GM21381 (cell line): Measurements from ENCODE around the gene TTC28.
"Not testable (repeated sequence)": the region's sequence is repeated elsewhere in the genome, so short reads cannot be mapped to it uniquely, and the experiment has no call there.

Experiments used
- ATAC-seq: cut with Tn5 transposase; IDR thresholded peaks from one replicate; pipeline ENCODE4 v1.9.1; 2021; ENCODE audit warnings: mild to moderate bottlenecking, moderate library complexity; ENCODE audit not compliant: unreplicated experiment

Gene TTC28

GRCh38 chr22:28207281-28208030, 472.2 kb downstream of the TTC28 start:
- no peak for ATAC-seq

GRCh38 chr22:28205926-28206325, 473.7 kb downstream of the TTC28 start:
- ATAC-seq, result no peak

- ATAC-seq, result no peak
Observed at GRCh38 chr22:28204382-28204781, 475.3 kb downstream of the TTC28 start.

- ATAC-seq, result no peak
Observed at GRCh38 chr22:28203286-28203685, 476.4 kb downstream of the TTC28 start.

- no peak for ATAC-seq
Observed at GRCh38 chr22:28198692-28199091, 480.9 kb downstream of the TTC28 start.

- not testable (repeated sequence) for ATAC-seq
Observed at GRCh38 chr22:28191571-28191970, 488.1 kb downstream of the TTC28 start.

- no peak for ATAC-seq
Observed at GRCh38 chr22:28188178-28188879, 491.3 kb downstream of the TTC28 start.

GRCh38 chr22:28187612-28188011, 492.0 kb downstream of the TTC28 start:
- ATAC-seq, result no peak

GRCh38 chr22:28186641-28187040, 493.0 kb downstream of the TTC28 start:
- ATAC-seq, result no peak

- no peak for ATAC-seq
Observed at GRCh38 chr22:28185130-28185529, 494.5 kb downstream of the TTC28 start.

- no peak for ATAC-seq
Observed at GRCh38 chr22:28183078-28183860, 496.4 kb downstream of the TTC28 start.

- no peak for ATAC-seq
Observed at GRCh38 chr22:28180804-28181731, 498.6 kb downstream of the TTC28 start.

- ATAC-seq, result no peak
Observed at GRCh38 chr22:28179392-28179791, 500.2 kb downstream of the TTC28 start.

- ATAC-seq, result no peak
Observed at GRCh38 chr22:28175730-28176492, 503.7 kb downstream of the TTC28 start.

- ATAC-seq, result no peak
Observed at GRCh38 chr22:28174509-28174908, 505.1 kb downstream of the TTC28 start.

- no peak for ATAC-seq
Observed at GRCh38 chr22:28172892-28173670, 506.6 kb downstream of the TTC28 start.

GRCh38 chr22:28171712-28172111, 507.9 kb downstream of the TTC28 start:
- ATAC-seq, result no peak

- ATAC-seq, result no peak
Observed at GRCh38 chr22:28171115-28171514, 508.5 kb downstream of the TTC28 start.

GRCh38 chr22:28169314-28169713, 510.3 kb downstream of the TTC28 start:
- ATAC-seq, result not testable (repeated sequence)
